Heart left ventricle (tissue), 16 donors: ENCODE data around the gene GPRC5D. TPM values are rescaled to one million over a fixed set of nuclear protein-coding genes. Genes with fewer than 3 reads are reported as not detected.

Experiments
- ATAC-seq, 4 donors: fragments of 200-7000 bp; cut with Tn5 transposase; one replicate each; pipeline ENCODE4 v1.9.1; 2020 to 2022; ENCODE audit warnings: moderate library complexity in 4 of 4, mild to moderate bottlenecking in 3 of 4, moderate number of reproducible peaks in 1 of 4
- DNase-seq, 5 donors: peaks; one replicate each; pipeline ENCODE4 v3.0.0-alpha.2; 2020
- H3K27ac ChIP-seq, 12 donors: fragments of 200-600 bp; sonication (generic) in 4 of 12; one replicate each; pipeline versions ENCODE4 v1.5.0 to v1.8.0; 2016 to 2022; ENCODE audit warnings: mild to moderate bottlenecking in 2 of 12
- H3K27me3 ChIP-seq, 9 donors: fragments of 200-600 bp; sonication (generic) in 2 of 9; one replicate each; pipeline versions ENCODE4 v1.5.1 to v1.8.0; 2016 to 2022; ENCODE audit warnings: mild to moderate bottlenecking in 3 of 9
- H3K36me3 ChIP-seq, 9 donors: fragments of 200-600 bp; sonication (generic) in 2 of 9; one replicate each; pipeline versions ENCODE4 v1.5.0 to v1.8.0; 2018 to 2022; ENCODE audit warnings: mild to moderate bottlenecking in 2 of 9
- H3K4me1 ChIP-seq, 12 donors: fragments of 200-600 bp; sonication (generic) in 4 of 12; one replicate each; pipeline versions ENCODE4 v1.5.0 to v1.8.0; 2016 to 2022; ENCODE audit warnings: mild to moderate bottlenecking in 3 of 12
- H3K4me3 ChIP-seq, 12 donors: fragments of 200-600 bp; sonication (generic) in 4 of 12; one replicate each; pipeline versions ENCODE4 v1.5.0 to v1.8.0; 2017 to 2022; ENCODE audit warnings: mild to moderate bottlenecking in 9 of 12, moderate library complexity in 4 of 12
- H3K9me3 ChIP-seq, 12 donors: fragments of 200-600 bp; sonication (generic) in 4 of 12; one replicate each; pipeline versions ENCODE4 v1.5.0 to v1.8.0; 2016 to 2022; ENCODE audit warnings: mild to moderate bottlenecking in 1 of 12
- CTCF ChIP-seq, 12 donors: fragments of 200-600 bp; sonication (generic) in 4 of 12; IDR thresholded peaks; one replicate each; pipeline versions ENCODE4 v1.5.0 to v1.8.0; 2018 to 2022; ENCODE audit warnings: antibody characterized with exemption in 12 of 12, mild to moderate bottlenecking in 5 of 12
- POLR2A ChIP-seq, 2 donors: fragments of 450-650 bp; IDR thresholded peaks; one replicate each; pipeline ENCODE4 v1.6.1; 2017; ENCODE audit warnings: antibody characterized with exemption in 2 of 2, mild to moderate bottlenecking in 2 of 2, moderate library complexity in 2 of 2
- WGBS, 4 donors: extraction: QIAGEN DNeasy Blood & Tissue Kit in 2 of 4; methylation state at CpG; one replicate each; pipeline versions ENCODE4 v1.1.5 to v1.1.7; 2013 to 2018; 5-methylcytosine and 5-hydroxymethylcytosine counted together
- intact Hi-C, 10 donors: fragments of 100-400 bp; cut with DNase I; formaldehyde crosslinking; loops; one replicate each; pipeline versions ENCODE4 v1.11.1 to v1.14.2; 2022
- long read RNA-seq, 3 donors: library from polyadenylated mRNA; unstranded; transcript quantifications; one replicate each; pipeline ENCODE4 v2.0.0, GENCODE V29; 2020 to 2021
- polyA plus RNA-seq, 2 donors: library from polyadenylated mRNA; stranded (reverse); fragments of 200-250 nt; gene quantifications; one replicate each; pipeline ENCODE4 v1.2.3, GENCODE V29; 2013
- total RNA-seq, 9 donors: library from RNA; depleted of rRNA in 2 of 9; stranded (reverse); fragments of >200 nt in 2 of 9; fragmentation: NEBNext Ultra II Directional in 3 of 9; extraction: Animal tissue kit (Norgen Biotek cat#: 25700) in 3 of 9; gene quantifications; one replicate each; pipeline versions ENCODE4 v1.1.0 to v1.2.4, GENCODE V29; 2016 to 2023
- donor health status: ischemic (EF 13 %, LVEDD 7.1; RV severe dilation, severe dysfunction).
- donor health status: healthy with polysubstance abuse.
- donor health status: DM: no; HTN: yes; CAD: no.
- donor health status: DM: no; HTN: no; CAD: no.
- donor health status: ischemic (EF 25% LVEDD 6.9; RV normal size, moderate dysfunction).
- donor health status: ischemic (EF 25% LVEDD 5.7; RV mildly dilated, moderate dysfunction).
- donor health status: healthy.
- donor health status: DM: yes; HTN: yes; CAD: no.
- donor health status: ischemic (EF 35%, LVEDD 5.7; RV mildly dilated, moderate dysfunction).
- donor health status: nonischemic (EF 11% LVEDD 7.7; RV severe dilation, severe dysfunction).
- donor health status: DM: yes; HTN: yes; CAD: no.
- donor health status: PGD.
- donor health status: ischemic (EF 29% LVEDD 5.4; RV normal size, mild dysfunction).
- donor health status: nonischemic (EF 23%, LVEDD 6.1; RV moderate dilation, normal function).

Gene GPRC5D
- total RNA-seq (not detected), polyA plus RNA-seq (under 1 TPM in 1 of 2 donors, not detected in 1; 0.11 TPM)
- long read RNA-seq, donor 1, result 0 reads
- long read RNA-seq, donor 2, result 0 reads
- long read RNA-seq, donor 3, partial matches to known transcripts, result 0 of 1 reads
- long read RNA-seq, donor 3, other reads (novel, unspliced or antisense), result 1 of 1 reads

- WGBS, 4 donors, result 91 to 94% (median 92%) methylated on average over 6 of the region's 6 CpGs
- Histone ChIP-seq H3K27ac (no peak within 1 kb of the TSS), H3K9me3 (no peaks in the 10 kb centered on the region), H3K27me3 (no peaks in the 10 kb centered on the region), H3K4me1 (no peaks in the 10 kb centered on the region), H3K36me3 (no peaks in the 10 kb centered on the region), H3K4me3 (no peak within 1 kb of the TSS)
- DNase-seq, result no peak
- ATAC-seq, result no peak
- intact Hi-C loops, result no loop called here
- TF ChIP-seq CTCF (IDR thresholded peaks at IDR 0.05), result no peak
Observed at GRCh38 chr12:12952036-12952435, at the start of gene GPRC5D. TSS of gene GPRC5D (minus strand) at chr12:12952170. CDS start at chr12:12950384, 1,786 bp downstream.

GRCh38 chr12:13001775-13002040 is 49.7 kb upstream of the GPRC5D start:
- H3K4me3 ChIP-seq, result peak overlapping the region; percentile 37 to 94 (median 85)
- no peaks in the 10 kb centered on the region for H3K36me3 ChIP-seq
- no peak for ATAC-seq
- no peaks in the 10 kb centered on the region for H3K9me3 ChIP-seq
- peak in 1 of 5 donors; percentile 29 for DNase-seq
- intact Hi-C loops, result loop anchor here in 8 of 10 donors (2.0 to 10.0 kb wide), 9 partner anchors 36 to 223 kb away; partner anchors contain the start of gene EMP1 (in 1 of the 8)
- WGBS, 4 donors, result 43 to 56% (median 45%) methylated on average over 13 to 16 of the region's 16 CpGs
- peak overlapping the region; percentile 28 to 98 (median 90) for H3K27ac ChIP-seq
- TF ChIP-seq POLR2A (IDR thresholded peaks at IDR 0.05), result no peak
- TF ChIP-seq CTCF (IDR thresholded peaks at IDR 0.05), result no peak
- peaks cover 0 to 57% (median 18%) of the 10 kb centered on the region in 12 donors for H3K4me1 ChIP-seq
- no peaks in the 10 kb centered on the region for H3K27me3 ChIP-seq

GRCh38 chr12:13000925-13001774 is 49.2 kb upstream of the GPRC5D start:
- peak in 3 of 4 donors; percentile 23 to 45 (median 36) for ATAC-seq
- WGBS, 4 donors, result 1 to 2% (median 1%) methylated on average over 20 to 82 of the region's 82 CpGs
- Histone ChIP-seq H3K27ac (peak overlapping the region; percentile 28 to 98 (median 90)), H3K4me3 (peak overlapping the region; percentile 37 to 94 (median 85)), H3K36me3 (no peaks in the 10 kb centered on the region), H3K27me3 (no peaks in the 10 kb centered on the region), H3K4me1 (peaks cover 0 to 63% (median 19%) of the 10 kb centered on the region in 12 donors), H3K9me3 (no peaks in the 10 kb centered on the region)
- no peak for TF ChIP-seq POLR2A (IDR thresholded peaks at IDR 0.05)
- TF ChIP-seq CTCF (IDR thresholded peaks at IDR 0.05), result peak in 11 of 12 donors; percentile 18 to 66 (median 51)
- intact Hi-C loops, result loop anchor here in 8 of 10 donors (2.0 to 10.0 kb wide), 9 partner anchors 36 to 224 kb away; partner anchors contain the start of gene EMP1 (in 1 of the 8)
- DNase-seq, result peak; percentile 40 to 77 (median 64)

- TF ChIP-seq CTCF (IDR thresholded peaks at IDR 0.05) (no peak), POLR2A (IDR thresholded peaks at IDR 0.05) (no peak)
- 0 to 1% (median 0%) methylated on average over 16 of the region's 16 CpGs for WGBS, 4 donors
- H3K27me3 ChIP-seq, result no peaks in the 10 kb centered on the region
- peak overlapping the region; percentile 37 to 94 (median 85) for H3K4me3 ChIP-seq
- peaks cover 0 to 64% (median 19%) of the 10 kb centered on the region in 12 donors for H3K4me1 ChIP-seq
- peak overlapping the region; percentile 28 to 98 (median 90) for H3K27ac ChIP-seq
- intact Hi-C loops, result loop anchor here in 8 of 10 donors (2.0 to 10.0 kb wide), 9 partner anchors 37 to 224 kb away; partner anchors contain the start of gene EMP1 (in 1 of the 8)
- H3K9me3 ChIP-seq, result no peaks in the 10 kb centered on the region
- DNase-seq, result no peak
- H3K36me3 ChIP-seq, result no peaks in the 10 kb centered on the region
- peak; percentile 21 to 47 (median 36) for ATAC-seq
Observed at GRCh38 chr12:13000616-13000924, 48.6 kb upstream of the GPRC5D start.
